Measurements from ENCODE around the gene AK4.

The AK4 gene

DNA sequence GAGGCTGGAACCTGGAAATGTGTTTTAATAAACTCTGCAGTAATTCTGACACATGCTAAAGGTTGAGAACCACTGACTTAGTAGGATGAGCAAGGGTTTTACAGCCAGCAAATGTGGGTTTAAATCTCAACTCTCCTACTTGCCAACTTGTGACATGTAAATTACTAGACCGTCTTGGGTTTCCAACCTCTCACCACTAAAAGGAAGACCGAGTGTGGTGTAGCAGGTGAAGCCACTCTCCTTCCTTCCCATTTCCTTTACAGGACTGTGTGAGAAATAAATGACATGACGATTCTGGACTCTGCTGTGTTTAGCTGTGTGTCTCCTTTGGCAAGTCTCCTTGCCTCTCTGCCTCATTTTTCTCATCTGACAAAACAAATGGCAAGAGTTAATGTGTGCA is 111.8 kb downstream of the AK4 start:
- Mint-ChIP-seq H3K36me3 (peaks cover 3% of the 10 kb centered on the region), H3K4me1 (peaks cover 35% of the 10 kb centered on the region), H3K9me3 (no peaks in the 10 kb centered on the region), H3K27ac (no peak overlapping the region), H3K4me3 (no peak overlapping the region)
- DNase-seq (ENCODE audit: low spot score in 2 of 2) (no peak), ATAC-seq (peak; percentile 36)

DNA sequence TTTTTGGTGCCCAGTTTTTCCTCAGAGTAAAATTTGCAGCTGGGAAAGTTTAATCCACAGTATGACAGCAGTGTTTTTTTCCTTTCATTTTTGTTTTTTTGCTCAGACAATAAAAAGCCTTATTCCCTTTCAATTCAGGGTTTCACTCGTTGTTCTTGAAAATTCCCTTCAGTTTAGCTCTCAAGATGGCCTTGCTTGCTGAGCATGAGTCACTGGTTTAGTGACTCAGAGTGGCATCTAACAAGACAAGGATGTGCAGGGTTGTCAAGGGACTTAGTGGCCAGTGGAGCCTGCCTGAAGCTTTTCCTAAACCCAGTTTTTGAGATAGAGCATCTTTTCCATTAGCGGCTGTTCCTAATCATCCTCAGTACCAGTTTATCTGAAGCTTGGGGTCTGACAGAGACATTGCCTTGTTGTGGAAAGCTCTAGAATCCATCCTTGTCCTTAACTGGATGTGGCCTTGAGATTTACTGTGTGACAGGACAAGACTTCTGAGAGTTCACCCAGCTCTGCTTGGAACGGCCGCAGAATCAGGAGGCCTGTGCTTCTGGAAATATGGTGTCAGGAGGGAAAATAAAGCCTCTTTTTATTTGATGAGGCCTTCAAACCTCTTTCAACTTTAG is 113.0 kb downstream of the AK4 start:
- ATAC-seq (peak; percentile 86), DNase-seq (ENCODE audit: low spot score in 2 of 2) (no peak)
- H3K4me1 Mint-ChIP-seq = peaks cover 28% of the 10 kb centered on the region
- no peaks in the 10 kb centered on the region for H3K36me3 Mint-ChIP-seq
- H3K4me3 Mint-ChIP-seq = no peak overlapping the region
- no peak overlapping the region for H3K27ac Mint-ChIP-seq
- H3K9me3 Mint-ChIP-seq = no peaks in the 10 kb centered on the region

DNA sequence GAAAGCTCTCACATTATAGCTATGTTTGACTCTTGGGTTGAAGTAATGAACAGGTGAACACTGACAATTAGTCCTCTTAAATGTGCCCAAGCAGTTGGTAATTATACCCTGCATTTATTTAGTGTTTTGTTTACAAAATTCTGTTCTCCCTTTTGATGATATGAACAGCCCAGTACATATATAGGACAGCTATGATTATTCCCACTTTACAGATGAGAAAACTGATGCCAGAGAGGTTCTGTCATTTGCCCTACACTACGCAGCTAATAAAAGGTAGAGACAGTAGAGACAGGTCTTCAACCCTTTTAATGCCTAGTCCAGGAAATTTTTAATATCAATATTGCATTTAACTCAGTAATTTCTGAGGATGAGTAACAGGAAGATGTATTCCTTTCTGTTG is 115.3 kb downstream of the AK4 start:
- no peak for ATAC-seq
- Mint-ChIP-seq H3K4me1 (peaks cover 33% of the 10 kb centered on the region), H3K27ac (no peak overlapping the region), H3K36me3 (no peaks in the 10 kb centered on the region), H3K9me3 (no peaks in the 10 kb centered on the region), H3K4me3 (no peak overlapping the region)
- no peak for DNase-seq (ENCODE audit: low spot score in 2 of 2)

DNA sequence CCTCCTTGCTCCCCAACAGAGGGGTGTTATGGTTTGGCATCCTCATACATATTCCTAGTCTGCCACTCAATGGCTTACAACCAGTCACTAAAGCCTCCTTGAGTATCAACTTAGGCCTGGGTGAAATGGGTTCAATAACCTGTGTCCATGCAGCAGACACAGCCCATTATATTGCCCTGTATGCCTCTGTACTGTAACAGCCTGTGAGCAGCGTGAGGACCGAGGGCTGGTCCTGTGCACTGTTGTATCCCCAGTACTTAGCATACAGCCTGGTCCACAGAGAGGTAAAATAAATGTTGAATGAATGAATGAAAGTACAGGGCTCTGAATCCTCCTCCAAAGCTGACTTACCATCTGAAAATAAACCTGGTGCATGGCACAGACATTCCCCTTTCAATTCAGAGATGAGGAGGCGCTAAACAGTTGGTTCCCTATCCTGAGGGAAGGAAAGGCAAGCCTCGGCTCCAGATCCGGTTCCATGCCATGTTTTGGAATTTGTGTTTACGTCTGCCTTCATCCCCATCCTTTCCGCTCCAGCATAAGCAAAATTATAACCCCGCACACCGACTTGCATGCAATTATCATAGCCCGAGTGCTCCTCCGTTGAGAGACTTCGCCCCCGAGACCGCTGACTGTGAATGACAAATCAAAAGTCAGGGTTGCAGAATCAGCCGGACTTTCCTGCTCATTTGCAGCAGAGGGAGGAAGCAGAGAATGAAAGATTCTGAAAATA is 116.4 kb downstream of the AK4 start:
- ATAC-seq (no peak), DNase-seq (ENCODE audit: low spot score in 2 of 2) (no peak)
- peak overlapping the region; percentile 62 for H3K4me3 Mint-ChIP-seq
- H3K36me3 Mint-ChIP-seq = no peaks in the 10 kb centered on the region
- peaks cover 33% of the 10 kb centered on the region for H3K4me1 Mint-ChIP-seq
- H3K9me3 Mint-ChIP-seq = no peaks in the 10 kb centered on the region
- no peak overlapping the region for H3K27ac Mint-ChIP-seq

DNA sequence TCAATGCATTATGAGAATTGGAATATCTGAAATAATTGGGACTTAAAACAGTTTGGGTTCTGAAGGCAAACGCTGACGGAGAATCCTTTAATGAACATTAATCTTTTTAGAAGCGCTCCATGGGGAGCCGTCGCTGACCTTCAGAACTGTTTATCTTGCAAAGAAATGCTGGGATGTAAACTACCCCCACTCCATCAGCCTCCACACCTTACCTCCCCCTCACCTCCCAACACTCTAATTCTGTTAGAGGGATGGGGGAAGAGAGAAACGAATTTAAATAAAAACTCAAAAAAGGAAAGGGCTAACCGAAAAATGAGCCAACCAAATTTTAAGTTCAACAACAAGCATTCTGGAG is 117.3 kb downstream of the AK4 start:
- DNase-seq (ENCODE audit: low spot score in 2 of 2) (no peak), ATAC-seq (no peak)
- H3K36me3 Mint-ChIP-seq = no peaks in the 10 kb centered on the region
- no peak overlapping the region for H3K27ac Mint-ChIP-seq
- H3K9me3 Mint-ChIP-seq = no peaks in the 10 kb centered on the region
- H3K4me3 Mint-ChIP-seq = peak overlapping the region; percentile 62
- H3K4me1 Mint-ChIP-seq = peaks cover 24% of the 10 kb centered on the region

DNA sequence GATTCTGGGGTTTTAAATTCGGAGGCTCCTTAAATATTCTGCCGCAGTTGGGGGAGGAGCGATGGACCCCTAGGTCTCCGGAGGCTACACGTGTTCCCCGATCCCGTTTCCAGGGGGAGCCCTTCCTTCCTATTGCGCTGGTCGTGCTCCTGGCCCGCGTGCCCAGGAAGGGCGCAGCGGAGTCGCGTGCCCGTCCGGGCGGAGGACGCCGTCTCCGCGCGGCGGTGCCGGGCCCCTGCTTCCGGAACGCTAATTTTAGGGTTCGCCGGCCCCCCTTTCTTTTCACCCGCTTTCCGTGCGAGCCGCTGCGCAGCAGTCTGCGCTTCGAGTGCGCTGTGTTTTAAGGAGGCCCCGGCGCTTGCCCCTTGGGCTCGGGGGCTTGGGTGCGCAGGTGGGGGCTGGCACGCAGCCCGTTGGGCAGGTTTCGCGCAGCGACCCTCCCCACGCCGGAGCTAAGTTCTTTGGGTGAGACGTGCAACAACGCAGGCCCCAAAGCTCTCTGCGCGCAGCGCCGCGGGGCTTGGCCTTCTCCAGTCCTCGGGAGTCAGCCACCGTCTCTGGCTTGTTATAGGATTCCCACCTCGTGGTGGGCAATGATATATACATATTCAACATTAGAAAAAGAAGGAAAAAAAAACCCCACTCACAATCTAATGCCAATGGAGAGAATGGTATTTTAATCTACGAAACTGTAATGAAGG is 117.8 kb downstream of the AK4 start:
- ATAC-seq (peak; percentile 58), DNase-seq (ENCODE audit: low spot score in 2 of 2) (peak in 1 of 2 donors; percentile 61)
- Mint-ChIP-seq H3K4me3 (peak overlapping the region; percentile 62), H3K27ac (no peak overlapping the region), H3K9me3 (no peaks in the 10 kb centered on the region), H3K36me3 (no peaks in the 10 kb centered on the region), H3K4me1 (peaks cover 19% of the 10 kb centered on the region)

DNA sequence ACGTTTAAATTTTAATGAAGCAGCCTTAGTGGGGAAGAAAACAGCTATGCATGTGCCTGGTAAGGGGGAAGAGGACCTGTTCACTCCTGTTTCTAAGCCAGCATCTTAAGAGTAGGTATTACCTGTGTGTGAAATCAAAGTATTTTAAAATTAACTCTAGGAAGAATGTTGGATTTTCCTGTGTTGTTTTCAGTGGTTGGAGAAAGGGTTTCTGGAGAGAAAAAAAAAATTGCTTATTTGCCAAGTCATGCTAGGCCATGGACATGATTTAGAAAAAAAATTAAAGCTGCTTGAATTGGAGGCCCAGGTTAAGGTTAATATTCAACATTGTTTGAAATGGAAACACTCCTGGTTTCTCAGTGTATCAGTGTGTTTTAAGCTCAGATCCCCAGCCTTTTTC is 118.5 kb downstream of the AK4 start:
- no peaks in the 10 kb centered on the region for H3K36me3 Mint-ChIP-seq
- no peak for ATAC-seq
- no peak overlapping the region for H3K27ac Mint-ChIP-seq
- no peak for DNase-seq (ENCODE audit: low spot score in 2 of 2)
- H3K9me3 Mint-ChIP-seq = no peaks in the 10 kb centered on the region
- H3K4me1 Mint-ChIP-seq = peaks cover 15% of the 10 kb centered on the region
- H3K4me3 Mint-ChIP-seq = peak overlapping the region; percentile 62

DNA sequence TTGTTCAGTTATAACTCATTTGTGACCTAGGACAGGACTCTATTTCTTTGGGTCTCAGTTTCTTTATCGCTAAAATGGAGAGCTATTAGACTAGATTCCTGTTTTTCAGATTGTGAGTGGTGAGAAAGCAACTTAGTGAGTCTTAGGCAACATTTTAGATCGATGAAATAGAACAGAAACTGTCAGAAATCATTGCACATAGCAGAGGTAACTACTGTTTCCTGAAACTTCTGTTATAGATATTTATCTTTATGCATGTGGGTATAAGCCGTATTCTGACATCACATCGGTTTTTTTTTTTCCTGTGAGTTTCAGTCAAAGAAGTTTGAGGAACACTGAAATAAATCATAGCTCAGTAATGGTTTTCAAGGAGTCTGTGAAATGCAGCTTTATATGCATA is 119.3 kb downstream of the AK4 start:
- Mint-ChIP-seq H3K9me3 (no peaks in the 10 kb centered on the region), H3K27ac (no peak overlapping the region), H3K36me3 (no peaks in the 10 kb centered on the region), H3K4me3 (no peak overlapping the region), H3K4me1 (peaks cover 15% of the 10 kb centered on the region)
- no peak for ATAC-seq
- DNase-seq (ENCODE audit: low spot score in 2 of 2) = no peak

DNA sequence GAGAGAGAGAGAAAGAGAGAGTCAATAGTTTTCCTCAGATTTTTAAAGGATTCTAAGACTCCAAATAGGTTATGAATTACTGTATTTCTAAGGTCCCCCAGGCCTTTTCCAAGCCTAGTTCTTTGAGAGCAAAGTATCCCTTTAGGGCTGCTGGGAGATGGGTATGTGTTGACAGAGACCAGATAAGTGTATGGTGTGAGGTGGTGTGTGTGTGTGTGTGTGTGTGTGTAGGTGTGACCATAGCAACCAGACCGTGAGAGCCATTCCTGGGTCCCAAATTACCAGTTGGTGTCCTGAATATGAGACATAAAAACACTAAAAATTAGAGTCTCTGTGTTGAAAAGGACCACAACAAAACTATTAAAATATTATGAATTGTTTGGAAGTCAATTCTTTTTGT is 119.7 kb downstream of the AK4 start:
- H3K27ac Mint-ChIP-seq = no peak overlapping the region
- peaks cover 15% of the 10 kb centered on the region for H3K4me1 Mint-ChIP-seq
- H3K9me3 Mint-ChIP-seq = no peaks in the 10 kb centered on the region

DNA sequence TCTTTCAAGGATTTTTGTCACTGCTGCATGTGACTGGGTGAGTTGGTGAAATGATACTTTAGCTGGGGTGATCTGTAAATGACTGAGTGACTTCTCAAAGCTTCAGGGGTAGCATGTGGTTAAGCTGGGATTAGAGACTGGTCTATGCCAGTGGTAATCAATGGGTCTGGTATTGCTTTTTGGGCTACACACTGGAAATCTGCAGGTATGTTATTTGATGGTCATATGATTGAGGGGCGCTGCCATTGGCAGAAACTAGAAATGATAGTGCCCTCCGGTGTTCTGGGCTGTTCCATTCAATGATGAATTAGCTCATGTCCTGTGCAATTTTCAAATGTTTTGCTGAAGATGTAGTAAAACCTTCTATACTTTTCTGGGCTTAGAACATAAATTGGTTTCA is 121.6 kb downstream of the AK4 start:
- Mint-ChIP-seq H3K9me3 (no peaks in the 10 kb centered on the region), H3K27ac (no peak overlapping the region), H3K36me3 (no peaks in the 10 kb centered on the region), H3K4me1 (peaks cover 11% of the 10 kb centered on the region), H3K4me3 (no peak overlapping the region)
- ATAC-seq (no peak), DNase-seq (ENCODE audit: low spot score in 2 of 2) (no peak)

More for the DNA sequence above, 119.7 kb downstream of the AK4 start:
- Mint-ChIP-seq H3K36me3 (no peaks in the 10 kb centered on the region), H3K4me3 (no peak overlapping the region)
- no peak for ATAC-seq
- no peak for DNase-seq (ENCODE audit: low spot score in 2 of 2)

DNA sequence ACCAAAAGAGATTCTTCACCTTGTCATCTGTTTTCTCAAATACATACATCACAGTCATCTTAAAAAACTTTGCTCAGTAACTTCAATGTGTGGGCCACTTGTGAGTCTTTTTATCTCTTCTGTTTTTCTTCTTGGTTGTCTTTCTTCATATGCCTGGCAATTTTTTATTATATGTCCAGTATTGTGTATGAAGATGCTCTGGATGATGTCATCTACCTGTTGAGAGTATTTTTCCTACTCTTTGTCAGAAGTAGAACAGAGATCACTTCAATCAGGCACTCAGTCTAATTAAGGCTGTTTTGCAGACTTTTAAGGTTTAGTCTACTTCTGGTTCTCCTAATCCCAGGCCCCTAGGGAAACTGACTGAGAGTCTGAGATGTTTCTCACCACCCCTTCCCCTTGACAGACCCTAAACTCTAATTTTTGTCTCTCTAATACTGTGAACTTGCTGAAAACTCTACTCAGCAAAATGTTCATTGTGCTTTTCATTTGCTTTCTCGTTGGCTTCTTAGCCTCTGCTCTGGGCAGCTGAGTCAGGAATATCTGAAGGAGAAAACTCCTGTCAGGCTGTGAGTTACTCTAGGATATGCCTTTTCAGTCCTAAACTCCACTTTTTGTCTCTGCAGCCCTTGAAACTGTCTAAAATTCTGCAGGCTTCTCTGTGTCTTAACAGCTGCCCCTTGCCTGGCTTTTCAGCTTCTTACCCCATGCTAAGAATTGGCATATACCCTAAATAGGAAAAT is 128.4 kb downstream of the AK4 start:
- Mint-ChIP-seq H3K4me1 (no peaks in the 10 kb centered on the region), H3K9me3 (no peaks in the 10 kb centered on the region)

DNA sequence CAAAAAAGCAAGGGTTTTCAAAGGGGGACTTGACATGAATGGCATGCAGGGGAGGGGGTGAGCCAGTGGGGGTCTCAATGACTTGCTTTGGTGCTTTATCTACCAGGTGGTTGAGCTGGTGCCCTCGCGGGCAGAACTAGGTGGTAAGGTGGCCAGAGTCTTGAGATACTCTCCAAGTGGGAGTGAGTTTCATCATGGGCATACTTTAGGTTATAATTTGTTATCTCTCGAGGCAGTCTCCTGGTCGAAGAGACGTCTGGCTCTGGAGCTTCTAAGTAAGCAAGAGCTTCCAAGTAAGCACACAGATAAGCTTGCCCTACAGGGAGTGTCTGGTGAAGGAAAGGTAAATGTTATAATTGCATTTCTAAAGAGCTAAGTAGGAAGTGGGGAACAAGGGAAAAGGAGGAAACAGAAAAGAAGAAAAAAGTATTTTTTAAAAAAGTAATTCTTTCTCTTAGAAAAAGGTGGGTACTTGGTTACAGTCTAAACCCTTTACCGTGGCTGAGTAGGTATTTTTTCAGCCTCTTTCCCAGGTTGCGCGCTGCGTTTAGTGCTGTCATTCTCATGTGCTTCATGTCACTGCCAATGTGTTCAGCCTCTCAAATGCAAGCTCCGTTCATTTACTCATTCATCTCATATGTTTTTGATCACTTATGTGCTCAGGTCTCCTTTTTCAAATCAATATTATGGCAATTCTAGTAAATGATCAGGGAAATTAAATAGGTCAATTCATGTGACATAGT is 129.8 kb downstream of the AK4 start:
- H3K27ac Mint-ChIP-seq = no peak overlapping the region
- H3K9me3 Mint-ChIP-seq = no peaks in the 10 kb centered on the region
- H3K4me1 Mint-ChIP-seq = no peaks in the 10 kb centered on the region
- DNase-seq (ENCODE audit: low spot score in 2 of 2) (no peak), ATAC-seq (no peak)
- H3K4me3 Mint-ChIP-seq = no peak overlapping the region
- H3K36me3 Mint-ChIP-seq = no peaks in the 10 kb centered on the region

More for the DNA sequence above, 128.4 kb downstream of the AK4 start:
- H3K36me3 Mint-ChIP-seq = no peaks in the 10 kb centered on the region
- DNase-seq (ENCODE audit: low spot score in 2 of 2) (no peak), ATAC-seq (no peak)
- H3K4me3 Mint-ChIP-seq = no peak overlapping the region
- no peak overlapping the region for H3K27ac Mint-ChIP-seq

DNA sequence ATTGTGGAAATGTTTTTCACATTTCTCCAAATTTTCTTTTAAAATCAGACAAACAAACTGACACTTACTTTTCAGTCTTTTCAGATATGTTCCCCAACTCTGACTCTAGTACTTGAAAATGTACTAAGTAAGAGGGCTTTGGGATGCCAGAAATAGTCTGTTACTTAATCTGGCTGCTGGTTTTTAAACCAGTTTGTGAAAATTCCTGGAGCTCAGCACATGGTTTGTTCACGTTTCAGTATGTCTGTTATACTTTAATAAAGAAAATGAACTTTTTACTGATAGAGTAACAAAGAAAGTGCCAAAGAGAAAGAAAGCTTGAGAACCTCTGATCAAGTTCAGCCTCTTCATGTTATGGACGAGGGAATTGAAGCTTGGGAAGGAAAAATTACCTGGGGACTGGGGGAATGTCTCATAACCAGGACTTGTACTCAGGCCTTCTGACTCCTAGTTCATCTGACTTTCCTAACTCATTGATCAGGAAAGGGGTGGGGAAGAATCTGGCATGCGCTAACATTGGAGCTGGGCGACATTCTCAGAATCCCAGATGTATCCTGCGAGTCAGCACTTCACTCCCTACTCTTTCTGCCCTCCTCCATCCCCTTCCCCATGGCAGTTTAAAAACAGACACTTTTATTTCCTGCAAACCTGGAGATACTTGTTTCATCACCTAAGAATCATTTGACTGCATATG is 130.5 kb downstream of the AK4 start:
- Mint-ChIP-seq H3K27ac (no peak overlapping the region), H3K9me3 (no peaks in the 10 kb centered on the region), H3K4me3 (no peak overlapping the region), H3K4me1 (no peaks in the 10 kb centered on the region), H3K36me3 (no peaks in the 10 kb centered on the region)
- DNase-seq (ENCODE audit: low spot score in 2 of 2) = no peak
- no peak for ATAC-seq

DNA sequence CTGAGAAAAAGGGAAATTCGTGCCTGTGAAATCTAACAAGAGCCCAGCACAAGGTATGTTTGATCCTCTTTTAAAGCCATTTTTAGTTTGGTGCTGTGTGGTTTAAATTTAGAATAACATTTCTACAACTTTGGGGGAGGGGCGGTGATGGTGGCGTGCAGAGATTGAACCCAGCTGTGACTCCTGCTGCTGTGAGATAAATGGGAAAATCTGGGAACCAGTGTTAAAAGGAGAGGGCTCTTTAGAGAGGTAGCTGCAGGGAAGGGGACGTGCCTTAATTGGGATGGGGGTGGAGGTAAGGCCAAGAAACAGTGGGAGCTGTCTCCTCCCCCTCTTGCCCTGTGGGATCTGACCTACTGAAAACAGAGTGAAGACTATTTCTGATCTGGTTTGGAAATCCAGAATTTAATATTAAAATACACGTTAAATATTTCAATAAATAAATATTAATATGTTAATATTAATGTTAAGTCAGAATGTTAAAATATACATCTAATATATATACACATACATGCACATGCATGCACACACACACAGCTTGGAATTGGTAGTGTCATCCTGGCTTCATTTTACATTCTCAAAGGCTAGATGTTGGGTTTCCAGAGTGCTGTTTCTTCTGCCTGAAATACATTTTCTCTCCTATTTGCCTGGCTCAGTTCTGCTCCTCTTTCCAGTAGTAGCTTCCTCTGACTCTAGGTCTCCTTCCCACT is 131.2 kb downstream of the AK4 start:
- DNase-seq (ENCODE audit: low spot score in 2 of 2) (no peak), ATAC-seq (no peak)
- no peaks in the 10 kb centered on the region for H3K9me3 Mint-ChIP-seq
- H3K27ac Mint-ChIP-seq = no peak overlapping the region
- no peak overlapping the region for H3K4me3 Mint-ChIP-seq
- no peaks in the 10 kb centered on the region for H3K4me1 Mint-ChIP-seq
- no peaks in the 10 kb centered on the region for H3K36me3 Mint-ChIP-seq
